Measurements from ENCODE around the gene KLHDC1.
"Not testable (repeated sequence)": the region's sequence is repeated elsewhere in the genome, so short reads cannot be mapped to it uniquely, and the experiment has no call there.

The KLHDC1 gene

GRCh38 chr14:49778421-49778820 is 85.5 kb downstream of the KLHDC1 start:
- CTCF ChIA-PET = no interaction called here
- TF ChIP-seq CTCF (IDR thresholded peaks at IDR 0.05; ENCODE audit: insufficient read depth, low read length, missing control alignments) = no peak

GRCh38 chr14:49781040-49781439 is 88.1 kb downstream of the KLHDC1 start:
- DNase-seq (ENCODE audit: low read depth, low spot score); H3K4me3 ChIP-seq (ENCODE audit: low read depth, low read length): not testable (repeated sequence)
- ChIA-PET CTCF (interaction anchor here (0.8 to 1.6 kb wide), 3 partner anchors 9 to 319 kb away, joined by 3 to 5 read pairs (median 3); no protein-coding TSS in a partner anchor), POLR2A (interaction anchor here (1.2 kb wide), 1 partner anchor 147 kb away, joined by 5 read pairs; no protein-coding TSS in a partner anchor)

More at GRCh38 chr14:49778421-49778820, 85.5 kb downstream of the KLHDC1 start:
- H3K4me3 ChIP-seq (ENCODE audit: low read depth, low read length) = no peak overlapping the region
- DNase-seq (ENCODE audit: low read depth, low spot score) = no peak
- POLR2A ChIA-PET = no interaction called here

GRCh38 chr14:49783394-49784014 is 90.6 kb downstream of the KLHDC1 start:
- CTCF ChIA-PET = interaction anchor here (1.3 to 1.7 kb wide), 2 partner anchors 149 to 322 kb away, joined by 3 to 4 read pairs; no protein-coding TSS in a partner anchor
- no peak for TF ChIP-seq CTCF (IDR thresholded peaks at IDR 0.05; ENCODE audit: insufficient read depth, low read length, missing control alignments)
- H3K4me3 ChIP-seq (ENCODE audit: low read depth, low read length) = no peak overlapping the region
- POLR2A ChIA-PET = no interaction called here
- no peak for DNase-seq (ENCODE audit: low read depth, low spot score)

GRCh38 chr14:49786315-49786714 is 93.4 kb downstream of the KLHDC1 start:
- no peak for DNase-seq (ENCODE audit: low read depth, low spot score)
- ChIA-PET CTCF (interaction anchor here (0.9 kb wide), 1 partner anchor 10 kb away, joined by 3 read pairs; no protein-coding TSS in a partner anchor), POLR2A (no interaction called here)
- no peak overlapping the region for H3K4me3 ChIP-seq (ENCODE audit: low read depth, low read length)
- no peak for TF ChIP-seq CTCF (IDR thresholded peaks at IDR 0.05; ENCODE audit: insufficient read depth, low read length, missing control alignments)

GRCh38 chr14:49792618-49793017 is 99.7 kb downstream of the KLHDC1 start:
- CTCF ChIA-PET = no interaction called here
- POLR2A ChIA-PET = no interaction called here
- no peak for DNase-seq (ENCODE audit: low read depth, low spot score)
- H3K4me3 ChIP-seq (ENCODE audit: low read depth, low read length) = no peak overlapping the region
- TF ChIP-seq CTCF (IDR thresholded peaks at IDR 0.05; ENCODE audit: insufficient read depth, low read length, missing control alignments) = no peak

- H3K4me3 ChIP-seq (ENCODE audit: low read depth, low read length) = no peak overlapping the region
- ChIA-PET POLR2A (no interaction called here), CTCF (no interaction called here)
- TF ChIP-seq CTCF (IDR thresholded peaks at IDR 0.05; ENCODE audit: insufficient read depth, low read length, missing control alignments) = no peak
- DNase-seq (ENCODE audit: low read depth, low spot score) = no peak
These were observed 103.1 kb downstream of the KLHDC1 start for GRCh38 chr14:49796025-49796424.
